PC-9 (cell line): Measurements from ENCODE around the gene ST6GALNAC2. TPM values are rescaled to one million over a fixed set of nuclear protein-coding genes. Genes with fewer than 3 reads are reported as not detected.

Source experiments
- BruUV-seq: library from RNA; stranded (reverse); fragments of 400-500 nt; replicated peaks from 2 replicates; lab custom pipeline; 2021; lab: Mats Ljungman, UMichigan
- CTCF ChIA-PET: fragments of 300-600 bp; sonication (Branson Sonifier 250); formaldehyde crosslinking; loops from one replicate; lab custom pipeline; 2022; ENCODE audit warnings: antibody characterized with exemption; lab: Charles Lee
- POLR2A ChIA-PET: fragments of 300-600 bp; sonication (Branson Sonifier 250); formaldehyde crosslinking; loops from one replicate; lab custom pipeline; 2022; ENCODE audit warnings: antibody characterized with exemption; ENCODE audit not compliant: unreplicated experiment; lab: Charles Lee
- DNase-seq, 2 experiments: peaks; one replicate each; pipeline versions ENCODE4 v3.0.0 to v3.0.0-alpha.2; 2015 to 2022; ENCODE audit warnings: mixed read lengths in 1 of 2
- H2AFZ ChIP-seq: fragments of 200-600 bp; sonication (generic); 2 replicates; pipeline ENCODE4 v1.8.1; 2017; ENCODE audit warnings: antibody characterized with exemption
- H3F3A ChIP-seq: fragments of 200-600 bp; sonication (generic); 2 replicates; pipeline ENCODE4 v1.8.1; 2017; ENCODE audit warnings: antibody characterized with exemption, mild to moderate bottlenecking, low read depth; ENCODE audit not compliant: insufficient read depth
- H3K27ac ChIP-seq: fragments of 200-600 bp; sonication (generic); 2 replicates; pipeline ENCODE4 v1.6.1; 2016; ENCODE audit warnings: mixed run types
- H3K27me3 ChIP-seq: fragments of 200-600 bp; sonication (generic); 2 replicates; pipeline ENCODE4 v1.6.1; 2016; ENCODE audit warnings: low read depth, mixed run types; ENCODE audit not compliant: insufficient read depth
- H3K36me3 ChIP-seq: fragments of 200-600 bp; sonication (generic); 2 replicates; pipeline ENCODE4 v1.6.1; 2016; ENCODE audit warnings: low read depth, mixed run types
- H3K4me1 ChIP-seq: fragments of 200-600 bp; sonication (generic); replicated peaks from 2 replicates; pipeline ENCODE4 v1.6.1; 2016; ENCODE audit warnings: mixed run types; ENCODE audit not compliant: insufficient read depth
- H3K4me2 ChIP-seq: fragments of 200-600 bp; sonication (generic); 2 replicates; pipeline ENCODE4 v1.6.1; 2017; ENCODE audit warnings: mixed run types
- H3K4me3 ChIP-seq: fragments of 200-600 bp; sonication (generic); 2 replicates; pipeline ENCODE4 v1.6.1; 2016; ENCODE audit warnings: mixed run types
- H3K79me2 ChIP-seq: fragments of 200-600 bp; sonication (generic); 2 replicates; pipeline ENCODE4 v1.6.1; 2017; ENCODE audit warnings: low read depth, mixed run types
- H3K9me2 ChIP-seq: fragments of 200-600 bp; sonication (generic); 2 replicates; pipeline ENCODE4 v1.8.1; 2017; ENCODE audit warnings: mild to moderate bottlenecking; ENCODE audit not compliant: insufficient read depth
- H3K9me3 ChIP-seq: fragments of 200-600 bp; sonication (generic); 2 replicates; pipeline ENCODE4 v1.8.1; 2016; ENCODE audit warnings: low read depth; ENCODE audit not compliant: insufficient read depth
- H4K20me1 ChIP-seq: fragments of 200-600 bp; sonication (generic); 2 replicates; pipeline ENCODE4 v1.8.1; 2017; ENCODE audit not compliant: insufficient read depth
- EZH2 ChIP-seq: fragments of 200-600 bp; sonication (generic); IDR thresholded peaks from 2 replicates; pipeline ENCODE4 v1.8.0; 2017; ENCODE audit warnings: antibody characterized with exemption, low read depth
- intact Hi-C: fragments of 100-400 bp; cut with micrococcal nuclease; formaldehyde crosslinking; loops from one replicate; pipeline ENCODE4 v1.10.0; 2022; ENCODE audit not compliant: unreplicated experiment
- total RNA-seq: library from RNA; stranded (reverse); gene quantifications from 2 replicates; pipeline ENCODE4 v1.2.3, GENCODE V29; 2021
- TF ChIP-seq, protein P1 (sequence below): fragments of 200-600 bp; sonication (generic); conservative IDR thresholded peaks from 2 replicates; pipeline ENCODE4 v1.6.1; 2017; ENCODE audit warnings: mixed run types, antibody characterized with exemption, mild to moderate bottlenecking, moderate library complexity

The ST6GALNAC2 gene
- total RNA-seq, 1 experiment from 2014 or later: 15.5 TPM

- Histone ChIP-seq H3K4me2 (no peak overlapping the region), H3K36me3 (no peaks in the 10 kb centered on the region), H3K4me1 (0 out of 2 replicates have a peak, but pooled peaks cover 3% of the 10 kb centered on the region), H3K9me2 (no peaks in the 10 kb centered on the region), H3K27me3 (no peaks in the 10 kb centered on the region), H3K9me3 (no peaks in the 10 kb centered on the region), H3K4me3 (no peak overlapping the region), H3K79me2 (no peaks in the 10 kb centered on the region), H4K20me1 (no peaks in the 10 kb centered on the region), H2AFZ (no peak overlapping the region), H3K27ac (no peak overlapping the region), H3F3A (no peaks in the 10 kb centered on the region; the same call in 1 of the 2 replicates)
- CTCF ChIA-PET: no interaction called here
- no peak for DNase-seq
- BruUV-seq: no TSS peak
- intact Hi-C loops: no loop called here
- no peak for TF ChIP-seq EZH2
- TF ChIP-seq, protein P1, sequence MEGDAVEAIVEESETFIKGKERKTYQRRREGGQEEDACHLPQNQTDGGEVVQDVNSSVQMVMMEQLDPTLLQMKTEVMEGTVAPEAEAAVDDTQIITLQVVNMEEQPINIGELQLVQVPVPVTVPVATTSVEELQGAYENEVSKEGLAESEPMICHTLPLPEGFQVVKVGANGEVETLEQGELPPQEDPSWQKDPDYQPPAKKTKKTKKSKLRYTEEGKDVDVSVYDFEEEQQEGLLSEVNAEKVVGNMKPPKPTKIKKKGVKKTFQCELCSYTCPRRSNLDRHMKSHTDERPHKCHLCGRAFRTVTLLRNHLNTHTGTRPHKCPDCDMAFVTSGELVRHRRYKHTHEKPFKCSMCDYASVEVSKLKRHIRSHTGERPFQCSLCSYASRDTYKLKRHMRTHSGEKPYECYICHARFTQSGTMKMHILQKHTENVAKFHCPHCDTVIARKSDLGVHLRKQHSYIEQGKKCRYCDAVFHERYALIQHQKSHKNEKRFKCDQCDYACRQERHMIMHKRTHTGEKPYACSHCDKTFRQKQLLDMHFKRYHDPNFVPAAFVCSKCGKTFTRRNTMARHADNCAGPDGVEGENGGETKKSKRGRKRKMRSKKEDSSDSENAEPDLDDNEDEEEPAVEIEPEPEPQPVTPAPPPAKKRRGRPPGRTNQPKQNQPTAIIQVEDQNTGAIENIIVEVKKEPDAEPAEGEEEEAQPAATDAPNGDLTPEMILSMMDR: no peak
- POLR2A ChIA-PET: no interaction called here
Observed at GRCh38 chr17:76542984-76543383, 42.7 kb downstream of the ST6GALNAC2 start.

DNA sequence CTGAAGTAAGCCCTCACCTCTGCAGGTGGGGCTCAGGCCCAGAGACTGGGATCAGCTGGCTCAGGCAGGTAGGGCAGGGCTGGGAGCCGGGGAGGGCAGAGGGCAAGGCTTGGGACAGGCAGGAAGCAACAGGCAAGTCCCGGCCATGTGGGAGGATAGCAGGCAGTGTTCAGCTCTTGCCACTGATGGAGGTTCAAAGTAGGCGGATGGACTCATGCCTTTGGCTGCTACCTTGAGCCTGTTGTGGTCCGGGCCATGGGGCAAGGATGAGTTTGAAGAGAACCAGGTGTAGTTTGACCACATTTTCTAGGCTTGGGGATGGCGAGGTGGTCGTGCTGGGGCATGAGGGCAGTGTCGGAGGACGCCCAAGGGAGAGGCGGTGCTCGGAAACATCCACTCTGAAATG lies 43.1 kb downstream of the ST6GALNAC2 start:
- no peak overlapping the region for H3K27ac ChIP-seq
- no peaks in the 10 kb centered on the region for H3K79me2 ChIP-seq
- no peaks in the 10 kb centered on the region for H4K20me1 ChIP-seq
- H3K27me3 ChIP-seq: no peaks in the 10 kb centered on the region
- H2AFZ ChIP-seq: no peak overlapping the region
- intact Hi-C loops: no loop called here
- H3K4me1 ChIP-seq: 0 out of 2 replicates have a peak, but pooled peaks cover 3% of the 10 kb centered on the region
- ChIA-PET CTCF (no interaction called here), POLR2A (no interaction called here)
- H3K36me3 ChIP-seq: no peaks in the 10 kb centered on the region
- H3K9me2 ChIP-seq: no peaks in the 10 kb centered on the region
- no TSS peak for BruUV-seq
- no peak for TF ChIP-seq EZH2
- TF ChIP-seq, protein P1: no peak
- H3K9me3 ChIP-seq: no peaks in the 10 kb centered on the region
- H3F3A ChIP-seq: no peaks in the 10 kb centered on the region; the same call in 1 of the 2 replicates
- no peak overlapping the region for H3K4me3 ChIP-seq
- H3K4me2 ChIP-seq: no peak overlapping the region
- DNase-seq: no peak

- Histone ChIP-seq H3K27ac (no peak overlapping the region), H3K9me2 (no peaks in the 10 kb centered on the region), H3K9me3 (no peaks in the 10 kb centered on the region), H3F3A (no peaks in the 10 kb centered on the region; the same call in 1 of the 2 replicates), H2AFZ (no peak overlapping the region), H3K4me1 (0 out of 2 replicates have a peak, but pooled peaks cover 3% of the 10 kb centered on the region), H3K36me3 (no peaks in the 10 kb centered on the region), H3K4me2 (no peak overlapping the region), H3K79me2 (no peaks in the 10 kb centered on the region), H3K27me3 (no peaks in the 10 kb centered on the region), H3K4me3 (no peak overlapping the region), H4K20me1 (no peaks in the 10 kb centered on the region)
- POLR2A ChIA-PET: no interaction called here
- intact Hi-C loops: no loop called here
- no TSS peak for BruUV-seq
- DNase-seq: no peak
- TF ChIP-seq, protein P1: no peak
- no peak for TF ChIP-seq EZH2
- CTCF ChIA-PET: no interaction called here
Observed at GRCh38 chr17:76541739-76542454, 43.8 kb downstream of the ST6GALNAC2 start.
